Measurements from ENCODE around the gene DLGAP4.

GRCh38 chr20:36391456-36391855, 85.3 kb downstream of the DLGAP4 start:
- no peak for TF ChIP-seq CTCF (IDR thresholded peaks at IDR 0.05 in 2 of 3, conservative IDR thresholded peaks at IDR 0.05 in 1 of 3; ENCODE audit: control insufficient read depth in 2 of 3, extremely low read depth in 1 of 3, insufficient read depth in 1 of 3, low read depth in 3 of 3, low read length in 3 of 3)
- TF ChIP-seq ATF3 (IDR thresholded peaks at IDR 0.05; ENCODE audit: borderline replicate concordance, extremely low read depth, low read depth, low read length): no peak
- TF ChIP-seq NR2C2 (IDR thresholded peaks at IDR 0.05; ENCODE audit: borderline replicate concordance, control insufficient read depth, insufficient read length, low read depth): no peak
- TF ChIP-seq KDM1A (IDR thresholded peaks at IDR 0.05; ENCODE audit: borderline replicate concordance): no peak
- no peak for TF ChIP-seq ZBTB40 (IDR thresholded peaks at IDR 0.05; ENCODE audit: borderline replicate concordance)
- TF ChIP-seq NR2F1 (conservative IDR thresholded peaks at IDR 0.05): no peak
- no peak for TF ChIP-seq CHD2 (IDR thresholded peaks at IDR 0.05; ENCODE audit: borderline replicate concordance, low read depth, low read length)

All from GM12878 (cell line).